Ishikawa (cell line): ENCODE measurements around the gene FLOT1.

Experiments used
- CEBPB ChIP-seq: IDR thresholded peaks from 2 replicates; pipeline ENCODE4 v1.6.1; 2012
- CREB1 ChIP-seq: IDR thresholded peaks from 2 replicates; pipeline ENCODE4 v1.6.1; 2012; ENCODE audit warnings: low read depth
- EGR1 ChIP-seq: IDR thresholded peaks from 2 replicates; pipeline ENCODE4 v1.6.1; 2012
- EP300 ChIP-seq: IDR thresholded peaks from 2 replicates; pipeline ENCODE4 v1.6.1; 2012; ENCODE audit warnings: borderline replicate concordance
- FOXM1 ChIP-seq: IDR thresholded peaks from 2 replicates; pipeline ENCODE4 v1.6.1; 2012; ENCODE audit warnings: low read depth, borderline replicate concordance
- NFIC ChIP-seq: IDR thresholded peaks from 2 replicates; pipeline ENCODE4 v1.6.1; 2012
- RAD21 ChIP-seq: IDR thresholded peaks from 2 replicates; pipeline ENCODE4 v1.6.1; 2012; ENCODE audit warnings: low read depth
- TAF1 ChIP-seq: IDR thresholded peaks from 2 replicates; pipeline ENCODE4 v1.6.1; 2012; ENCODE audit warnings: low read depth, mild to moderate bottlenecking
- TCF12 ChIP-seq: IDR thresholded peaks from 2 replicates; pipeline ENCODE4 v1.6.1; 2012; ENCODE audit warnings: low read depth
- TEAD4 ChIP-seq: IDR thresholded peaks from 2 replicates; pipeline ENCODE4 v1.6.1; 2012
- USF1 ChIP-seq: IDR thresholded peaks from 2 replicates; pipeline ENCODE4 v1.6.1; 2012
- YY1 ChIP-seq: IDR thresholded peaks from 2 replicates; pipeline ENCODE4 v1.6.1; 2012; ENCODE audit warnings: low read depth
- ZBTB7A ChIP-seq: IDR thresholded peaks from 2 replicates; pipeline ENCODE4 v1.6.1; 2012; ENCODE audit warnings: low read depth
- TF ChIP-seq, protein P1 (sequence below): IDR thresholded peaks from 2 replicates; pipeline ENCODE4 v1.6.1; 2012
- TF ChIP-seq, protein P2 (sequence below): IDR thresholded peaks from 2 replicates; pipeline ENCODE4 v1.6.1; 2012; ENCODE audit warnings: low read depth, mild to moderate bottlenecking

The FLOT1 gene

DNA sequence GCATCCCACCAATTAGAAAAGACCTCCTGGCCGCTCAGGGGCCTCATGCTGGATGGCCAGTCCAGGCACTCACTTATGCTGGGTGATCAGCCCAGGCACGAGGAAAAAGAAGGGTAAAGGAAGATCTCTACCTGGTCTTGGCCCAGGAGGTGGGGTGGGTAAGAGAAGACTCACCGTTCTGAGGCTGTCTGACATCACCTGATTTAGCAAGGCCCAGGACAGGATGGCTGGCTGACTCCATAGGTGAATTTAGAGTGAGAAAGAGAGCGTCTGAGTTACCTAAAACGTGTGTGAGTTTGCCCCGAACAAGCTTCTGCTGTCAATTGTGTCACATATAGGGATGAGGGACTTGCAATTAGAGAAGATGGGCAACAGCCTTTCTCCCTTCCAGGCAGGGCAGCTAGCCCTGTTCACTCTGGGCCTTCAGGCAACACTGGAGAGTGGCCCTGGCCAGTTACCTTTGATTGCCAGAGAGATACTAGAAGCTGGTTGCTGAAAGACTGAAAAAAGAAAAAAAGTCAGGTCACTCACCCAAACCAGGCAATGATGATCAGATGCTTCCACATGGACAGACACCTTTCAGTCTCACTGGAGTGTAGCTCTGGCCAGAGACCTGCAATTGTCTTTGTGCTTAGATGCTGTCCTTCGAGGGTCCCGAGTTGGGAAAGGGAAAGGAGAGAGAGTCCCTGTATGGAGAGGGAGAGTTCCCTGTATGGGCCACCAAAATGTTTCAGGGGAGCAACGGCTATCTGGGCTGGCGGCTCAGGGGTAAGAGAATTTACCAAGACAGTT lies 37.6 kb upstream of the FLOT1 start:
- TF ChIP-seq TAF1 (no peak), USF1 (no peak), TEAD4 (no peak), CREB1 (no peak), YY1 (no peak), CEBPB (no peak), FOXM1 (no peak), NFIC (no peak)
- TF ChIP-seq, protein P1, sequence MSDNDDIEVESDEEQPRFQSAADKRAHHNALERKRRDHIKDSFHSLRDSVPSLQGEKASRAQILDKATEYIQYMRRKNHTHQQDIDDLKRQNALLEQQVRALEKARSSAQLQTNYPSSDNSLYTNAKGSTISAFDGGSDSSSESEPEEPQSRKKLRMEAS: no peak

- TF ChIP-seq ZBTB7A (no peak), RAD21 (no peak), FOXM1 (no peak), TEAD4 (no peak), CEBPB (no peak), EP300 (no peak), EGR1 (no peak)
- TF ChIP-seq, protein P2, sequence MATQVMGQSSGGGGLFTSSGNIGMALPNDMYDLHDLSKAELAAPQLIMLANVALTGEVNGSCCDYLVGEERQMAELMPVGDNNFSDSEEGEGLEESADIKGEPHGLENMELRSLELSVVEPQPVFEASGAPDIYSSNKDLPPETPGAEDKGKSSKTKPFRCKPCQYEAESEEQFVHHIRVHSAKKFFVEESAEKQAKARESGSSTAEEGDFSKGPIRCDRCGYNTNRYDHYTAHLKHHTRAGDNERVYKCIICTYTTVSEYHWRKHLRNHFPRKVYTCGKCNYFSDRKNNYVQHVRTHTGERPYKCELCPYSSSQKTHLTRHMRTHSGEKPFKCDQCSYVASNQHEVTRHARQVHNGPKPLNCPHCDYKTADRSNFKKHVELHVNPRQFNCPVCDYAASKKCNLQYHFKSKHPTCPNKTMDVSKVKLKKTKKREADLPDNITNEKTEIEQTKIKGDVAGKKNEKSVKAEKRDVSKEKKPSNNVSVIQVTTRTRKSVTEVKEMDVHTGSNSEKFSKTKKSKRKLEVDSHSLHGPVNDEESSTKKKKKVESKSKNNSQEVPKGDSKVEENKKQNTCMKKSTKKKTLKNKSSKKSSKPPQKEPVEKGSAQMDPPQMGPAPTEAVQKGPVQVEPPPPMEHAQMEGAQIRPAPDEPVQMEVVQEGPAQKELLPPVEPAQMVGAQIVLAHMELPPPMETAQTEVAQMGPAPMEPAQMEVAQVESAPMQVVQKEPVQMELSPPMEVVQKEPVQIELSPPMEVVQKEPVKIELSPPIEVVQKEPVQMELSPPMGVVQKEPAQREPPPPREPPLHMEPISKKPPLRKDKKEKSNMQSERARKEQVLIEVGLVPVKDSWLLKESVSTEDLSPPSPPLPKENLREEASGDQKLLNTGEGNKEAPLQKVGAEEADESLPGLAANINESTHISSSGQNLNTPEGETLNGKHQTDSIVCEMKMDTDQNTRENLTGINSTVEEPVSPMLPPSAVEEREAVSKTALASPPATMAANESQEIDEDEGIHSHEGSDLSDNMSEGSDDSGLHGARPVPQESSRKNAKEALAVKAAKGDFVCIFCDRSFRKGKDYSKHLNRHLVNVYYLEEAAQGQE: no peak
Observed at GRCh38 chr6:30778001-30778635, 35.6 kb upstream of the FLOT1 start.

- TF ChIP-seq TCF12 (no peak), CREB1 (no peak)
- TF ChIP-seq, protein P1: no peak
Observed at GRCh38 chr6:30777155-30777485, 34.6 kb upstream of the FLOT1 start.

DNA sequence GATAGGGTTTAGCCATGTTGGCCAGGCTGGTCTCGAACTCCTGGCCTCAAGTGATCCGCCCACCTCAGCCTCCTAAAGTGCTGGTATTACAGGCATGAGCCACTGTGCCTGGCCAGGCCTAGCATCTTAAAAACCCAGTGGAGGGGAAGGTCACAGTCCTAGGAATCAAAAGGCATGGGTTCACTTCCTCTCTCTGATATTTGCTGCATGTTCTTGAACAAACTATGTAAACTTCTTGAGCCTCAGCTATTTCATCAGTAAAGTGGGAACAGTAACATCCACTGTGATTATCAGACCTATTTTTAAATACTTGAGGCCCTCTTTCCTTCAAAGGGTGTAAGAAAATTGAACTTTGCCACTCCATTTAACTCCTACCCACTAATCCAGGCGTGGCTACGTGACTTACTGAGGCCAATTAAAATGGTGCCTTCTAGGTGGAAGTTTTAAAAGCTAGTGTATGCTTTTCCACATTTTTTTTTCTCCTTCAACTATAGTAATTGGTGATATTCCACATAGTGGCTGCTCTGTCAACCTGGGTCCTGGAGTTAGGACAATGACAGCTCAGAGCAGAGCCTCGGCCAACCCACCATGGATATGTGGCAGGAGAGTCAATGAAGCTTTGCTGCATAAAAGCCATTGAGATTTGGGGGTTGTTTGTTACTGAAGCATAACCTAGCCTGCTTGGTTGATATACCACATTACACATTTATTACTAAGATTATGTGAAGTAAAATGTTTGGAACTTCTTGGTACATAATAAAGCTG lies 34.1 kb upstream of the FLOT1 start:
- TF ChIP-seq EGR1: no peak
- TF ChIP-seq, protein P2: no peak
- no peak for TF ChIP-seq YY1
- TF ChIP-seq CREB1: no peak
- TF ChIP-seq RAD21: no peak

DNA sequence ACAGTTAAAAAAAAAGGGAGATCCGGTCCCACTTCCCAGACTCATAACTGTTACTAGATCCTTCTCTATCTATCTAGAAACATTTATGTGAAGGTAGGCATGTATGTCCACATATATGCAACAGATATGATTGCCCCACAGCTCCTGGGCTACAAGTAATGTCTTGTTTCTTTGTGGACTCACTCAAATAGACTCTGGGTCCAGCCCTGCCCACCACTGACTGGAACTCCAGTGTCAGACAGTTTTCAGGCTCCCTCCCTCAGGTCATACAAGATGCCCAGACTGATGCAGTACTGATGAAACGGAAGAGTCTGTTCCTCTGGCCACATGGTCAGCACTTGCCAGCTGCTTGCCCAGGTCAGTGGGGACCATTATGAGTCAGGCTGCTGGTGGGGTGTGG lies 32.6 kb upstream of the FLOT1 start:
- no peak for TF ChIP-seq YY1
- no peak for TF ChIP-seq TAF1
- TF ChIP-seq EP300: no peak
- no peak for TF ChIP-seq USF1
- no peak for TF ChIP-seq TCF12
- TF ChIP-seq CEBPB: no peak

DNA sequence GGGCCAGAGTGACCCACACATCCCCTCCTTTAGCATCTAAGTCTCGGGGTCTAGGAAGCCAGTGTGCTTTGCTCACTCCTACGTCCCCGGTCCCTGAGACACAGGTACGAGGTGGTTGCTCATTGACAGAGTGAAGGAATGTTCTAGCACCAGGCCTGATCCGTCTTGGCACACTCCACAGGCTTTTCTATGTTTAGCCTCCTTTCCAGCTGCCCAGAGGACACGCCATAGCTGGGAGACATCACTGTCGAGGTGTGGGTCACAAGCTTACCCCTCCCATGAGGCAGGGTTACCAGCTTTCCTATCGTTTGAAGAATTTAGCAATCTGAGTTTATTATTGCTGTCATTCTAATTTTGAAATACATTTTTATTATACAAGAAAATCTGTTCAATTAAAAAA lies 32.2 kb upstream of the FLOT1 start:
- TF ChIP-seq TAF1: no peak
- no peak for TF ChIP-seq EGR1
- TF ChIP-seq, protein P1: no peak
- TF ChIP-seq, protein P2: no peak
- TF ChIP-seq NFIC: no peak
- TF ChIP-seq CEBPB: no peak
- TF ChIP-seq EP300: no peak
- TF ChIP-seq USF1: no peak
- TF ChIP-seq TEAD4: no peak
